ENCODE measurements around the gene CSTB. TPM values are rescaled to one million over a fixed set of nuclear protein-coding genes. Genes with fewer than 3 reads are reported as not detected.

CSTB gene
- total and polyA plus RNA-seq, 2 of the 8 experiments (the other 6 are each of a cell fraction or from before 2014, with no cell fraction given) = 53.8 to 64.1 TPM

DNA sequence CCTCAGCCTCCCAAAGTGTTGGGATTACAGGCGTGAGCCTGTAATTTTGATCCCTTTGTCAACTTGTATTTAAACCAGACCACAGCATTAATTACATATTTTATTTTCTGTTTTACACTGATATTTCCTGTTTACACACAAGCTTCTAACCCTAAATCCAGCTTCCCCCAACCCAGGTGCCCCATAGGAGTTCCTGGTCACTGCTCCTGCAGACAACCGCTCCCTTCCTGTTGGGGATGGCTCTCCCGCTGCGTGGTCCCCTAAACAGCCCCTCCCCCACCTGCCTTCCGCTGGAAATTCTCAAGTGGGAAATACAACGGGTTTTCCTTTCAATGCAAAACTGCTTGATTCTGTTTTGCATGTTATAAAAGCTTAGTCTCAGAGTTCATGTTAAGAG is 3.7 kb downstream of the CSTB start (continued):
- no peak for TF ChIP-seq HDAC2 (IDR thresholded peaks at IDR 0.05; ENCODE audit: borderline replicate concordance in 1 of 2, low read depth in 2 of 2, low read length in 2 of 2)
- no peak for TF ChIP-seq RAD21 (IDR thresholded peaks at IDR 0.05 in 1 of 2, conservative IDR thresholded peaks at IDR 0.05 in 1 of 2; ENCODE audit: low read depth in 2 of 2, low read length in 2 of 2)
- no peak for TF ChIP-seq TEAD4 (IDR thresholded peaks at IDR 0.05; ENCODE audit: low read depth, low read length)
- no peak for TF ChIP-seq CHD2 (IDR thresholded peaks at IDR 0.05; ENCODE audit: low read length)
- TF ChIP-seq CREB1 (IDR thresholded peaks at IDR 0.05) = no peak
